HG02943 (cell line): Measurements from ENCODE around the gene NRM.
"Not testable (repeated sequence)": the region's sequence is repeated elsewhere in the genome, so short reads cannot be mapped to it uniquely, and the experiment has no call there.

Source experiments
- ATAC-seq: cut with Tn5 transposase; IDR thresholded peaks from one replicate; pipeline ENCODE4 v1.9.1; 2021; ENCODE audit warnings: mild to moderate bottlenecking, low read depth, moderate library complexity; ENCODE audit not compliant: unreplicated experiment

NRM gene

DNA sequence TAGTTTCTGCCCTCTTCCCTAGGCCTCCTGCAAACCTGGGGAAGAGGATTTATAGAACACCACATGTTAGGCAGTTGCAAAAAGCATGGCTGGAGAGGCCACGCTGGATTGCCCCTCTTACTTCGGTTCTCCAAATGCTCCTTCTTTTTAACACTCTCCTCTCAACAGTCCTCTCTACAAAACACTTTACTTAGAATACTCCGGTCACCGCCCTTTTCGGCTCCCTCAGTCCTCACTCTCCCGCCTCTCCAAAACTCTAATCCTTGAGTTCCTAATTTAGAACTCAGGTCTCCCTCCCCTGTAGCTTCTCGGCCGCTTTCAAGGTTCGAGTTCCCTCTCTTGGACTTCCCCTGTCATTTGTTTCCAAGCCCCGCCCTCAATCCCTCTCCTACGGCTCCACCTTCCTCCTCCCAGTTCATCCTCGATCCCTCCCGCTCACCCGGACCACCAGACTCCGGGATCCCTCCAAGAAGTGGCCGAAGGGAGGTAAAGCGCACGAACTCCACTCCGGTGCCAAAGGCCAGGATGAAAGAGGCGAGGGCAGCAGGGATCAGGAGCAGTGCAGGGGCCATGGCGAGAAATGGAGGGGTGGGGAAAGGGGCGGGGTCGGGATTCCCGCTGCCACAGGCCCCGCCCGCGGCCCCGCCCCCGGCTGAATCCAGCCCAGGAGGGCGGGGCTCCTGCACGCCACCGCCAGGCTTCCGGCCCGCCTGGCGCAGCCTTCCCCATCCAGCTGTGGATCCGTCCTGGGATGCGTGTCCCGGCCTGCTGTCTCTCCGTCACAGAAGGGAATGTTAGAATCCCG, at the start of gene NRM:
Gene NRM (minus strand): TSS at position 582 of the 805 bp plus-strand sequence. CDS start 10 bp downstream, at position 572.
- ATAC-seq = no peak

- ATAC-seq = no peak
These were observed 49.7 kb upstream of the NRM start for GRCh38 chr6:30740540-30740870.

- ATAC-seq = no peak
These were observed 47.7 kb upstream of the NRM start for GRCh38 chr6:30738532-30738931.

DNA sequence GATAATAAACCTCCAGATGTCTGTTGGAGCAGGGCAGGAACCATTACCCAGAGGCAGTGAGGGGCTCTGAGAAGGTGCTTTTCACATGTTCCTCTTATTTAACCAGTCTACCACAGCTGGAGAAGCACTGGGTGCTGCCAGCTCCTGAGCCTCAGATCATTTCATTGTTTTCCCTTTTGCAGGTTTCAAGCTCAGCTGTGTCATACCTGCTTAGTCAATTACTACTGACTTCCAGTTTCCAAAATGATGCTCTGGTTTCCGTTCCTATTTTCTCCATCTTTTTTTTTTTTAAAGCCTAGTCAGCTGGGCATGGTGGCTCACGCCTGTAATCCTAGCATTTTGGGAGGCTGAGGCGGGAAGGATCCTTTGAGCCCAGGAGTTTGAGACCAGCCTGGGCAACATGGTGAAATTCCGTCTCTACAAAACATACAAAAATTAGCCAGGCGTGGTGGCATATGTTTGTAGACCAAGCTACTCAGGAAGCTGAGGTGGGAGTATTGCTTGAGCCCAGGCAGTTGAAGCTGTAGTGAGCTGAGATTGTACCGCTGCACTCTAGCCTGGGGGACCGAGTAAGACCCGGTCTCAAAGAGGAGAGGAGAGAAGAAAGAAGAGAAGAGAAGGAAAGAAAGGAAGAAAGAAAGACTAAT, 45.0 kb upstream of the NRM start:
- no peak for ATAC-seq

- ATAC-seq = no peak
These were observed 41.6 kb upstream of the NRM start for GRCh38 chr6:30732237-30732943.

DNA sequence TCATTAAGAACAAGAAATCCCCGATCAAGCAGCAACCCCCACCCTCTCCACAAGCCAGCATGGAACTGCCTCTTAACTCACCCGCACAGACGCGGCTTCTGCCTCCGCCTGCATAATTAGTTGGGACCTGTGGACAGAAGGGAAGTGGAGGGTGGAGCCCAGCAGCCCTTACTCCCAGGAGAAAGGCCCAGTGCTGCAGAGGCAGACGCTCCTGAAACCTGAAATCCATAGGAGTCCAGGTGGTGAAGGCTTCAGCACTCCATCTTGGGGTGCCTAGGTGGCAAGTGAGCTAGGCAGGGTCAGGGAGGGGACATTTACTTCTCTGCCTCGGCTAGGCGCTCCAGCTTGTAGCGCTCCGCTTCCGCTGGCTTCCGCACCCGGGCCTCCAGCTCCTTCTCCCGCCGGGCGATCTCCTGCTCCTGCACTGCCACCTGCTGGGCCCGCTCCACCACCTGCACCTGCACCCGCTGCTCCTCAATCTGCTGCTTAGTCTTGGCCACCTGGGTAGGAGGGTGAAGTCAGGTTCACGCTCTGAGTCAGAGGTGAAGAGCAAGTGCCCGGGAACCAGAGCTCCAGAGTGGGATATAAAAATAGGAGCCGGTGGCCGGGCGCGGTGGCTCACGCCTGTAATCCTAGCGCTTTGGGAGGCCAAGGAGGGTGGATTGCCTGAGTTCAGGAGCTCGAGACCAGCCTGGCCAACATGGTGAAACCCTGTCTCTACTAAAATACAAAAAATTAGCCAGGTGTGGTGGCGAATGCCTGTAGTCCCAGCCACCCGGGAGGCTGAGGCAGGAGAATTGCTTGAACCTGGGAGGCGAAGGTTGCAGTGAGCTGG, 40.0 kb upstream of the NRM start:
- ATAC-seq = no peak

GRCh38 chr6:30727920-30728553, 37.3 kb upstream of the NRM start:
- ATAC-seq = no peak

DNA sequence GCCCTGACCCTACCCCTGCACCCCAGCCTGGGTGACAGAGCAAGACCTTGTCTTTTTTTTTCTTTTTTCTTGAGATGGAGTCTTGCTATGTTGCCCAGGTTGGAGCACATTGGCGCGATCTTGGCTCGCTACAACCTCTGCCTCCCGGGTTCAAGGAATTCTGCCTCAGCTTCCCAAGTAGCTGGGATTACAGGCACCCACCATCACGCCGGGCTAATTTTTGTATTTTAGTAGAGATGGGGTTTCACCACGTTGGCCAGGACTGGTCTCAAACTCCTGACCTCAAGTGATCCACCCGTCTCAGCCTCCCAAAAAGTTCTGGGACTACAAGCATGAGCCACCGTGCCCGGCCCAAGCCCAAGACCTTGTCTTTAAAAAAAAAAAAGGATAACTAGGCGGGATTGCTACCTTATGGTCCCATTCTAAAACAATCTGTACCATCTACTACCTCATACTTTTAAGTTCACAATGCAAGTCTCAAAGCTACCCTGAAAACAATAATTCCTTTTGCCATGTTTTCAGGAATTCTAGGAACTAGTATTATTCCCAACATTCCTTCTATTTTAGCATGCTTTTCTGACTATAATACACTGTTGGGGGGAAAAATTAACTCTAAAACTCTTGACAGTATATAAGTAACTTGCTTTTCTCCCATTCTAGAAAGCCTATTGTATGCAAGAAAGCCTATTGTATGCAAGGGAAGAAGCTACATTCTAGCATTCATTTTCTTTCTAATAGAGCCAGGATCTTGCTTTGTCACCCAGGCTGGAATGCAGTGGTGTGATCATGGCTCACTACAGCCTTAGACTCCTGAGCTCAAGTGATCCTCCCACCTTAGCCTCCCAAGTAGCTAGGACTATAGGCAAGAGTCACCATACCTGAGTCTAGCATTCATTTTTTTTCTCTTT, 36.0 kb upstream of the NRM start:
- no peak for ATAC-seq

DNA sequence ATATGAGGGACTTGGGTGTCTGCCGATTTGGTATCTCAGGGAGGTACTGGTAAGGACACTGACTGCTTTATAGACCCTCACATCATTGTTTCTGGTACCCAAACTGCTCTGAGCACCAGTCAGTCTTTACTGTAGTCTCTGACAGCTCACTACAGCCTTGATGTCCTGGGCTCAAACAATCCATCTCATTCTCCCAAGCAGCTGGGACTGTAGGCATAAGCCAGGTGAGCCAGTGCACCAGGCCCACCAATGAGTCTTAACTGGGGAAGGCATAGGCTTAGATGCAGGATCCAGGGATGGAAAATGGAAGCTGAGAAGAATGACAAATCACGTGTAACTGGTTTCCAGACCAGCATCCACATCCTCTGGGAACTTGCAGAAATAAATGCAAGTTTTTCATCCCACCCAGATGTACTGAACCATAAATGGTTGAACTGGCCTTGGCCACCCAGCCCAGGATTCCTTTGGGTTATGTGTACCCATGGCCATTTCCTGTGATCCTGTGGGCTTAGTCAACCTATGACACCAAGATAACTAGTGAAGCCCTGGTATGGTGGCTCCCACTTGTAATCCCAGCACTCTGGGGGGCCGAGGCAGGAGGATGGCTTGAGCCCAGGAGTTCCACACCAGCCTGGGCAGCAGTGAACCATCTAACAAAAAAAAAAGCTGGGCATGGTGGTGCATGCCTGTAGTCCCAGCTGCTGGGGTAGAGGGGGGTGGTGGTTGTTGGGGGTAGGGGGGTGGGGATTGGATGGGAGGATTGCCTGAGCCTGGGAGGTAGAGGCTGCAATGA, 35.1 kb upstream of the NRM start:
- no peak for ATAC-seq

DNA sequence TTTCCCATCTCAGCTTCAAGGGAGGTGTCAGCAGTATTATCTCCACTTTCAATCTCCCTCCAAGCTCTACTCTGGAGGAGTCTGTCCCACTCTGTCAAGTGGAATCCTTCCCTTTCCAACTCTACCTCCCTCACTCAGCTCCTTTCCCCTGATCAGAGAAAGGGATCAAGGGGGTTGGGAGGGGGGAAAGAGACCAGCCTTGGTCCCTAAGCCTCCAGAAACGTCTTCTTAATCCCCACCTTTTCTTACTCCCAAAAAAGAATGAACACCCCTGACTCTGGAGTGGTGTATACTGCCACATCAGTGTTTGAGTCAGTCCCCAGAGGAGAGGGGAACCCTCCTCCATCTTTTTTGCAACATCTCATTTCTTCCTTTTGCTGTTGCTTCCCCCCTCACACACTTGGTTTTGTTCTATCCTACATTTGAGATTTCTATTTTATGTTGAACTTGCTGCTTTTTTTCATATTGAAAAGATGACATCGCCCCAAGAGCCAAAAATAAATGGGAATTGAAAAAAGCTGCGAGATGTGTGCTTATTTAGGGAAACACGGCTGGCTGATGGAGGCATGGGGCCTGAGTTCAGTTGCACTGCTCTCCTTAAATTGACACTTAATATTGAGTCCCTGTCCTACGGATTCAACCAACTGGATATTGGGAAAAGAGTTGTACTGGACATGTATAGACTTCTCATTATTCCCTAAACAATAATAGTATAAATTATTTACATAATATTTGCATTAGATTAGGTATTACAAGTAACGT, 34.3 kb upstream of the NRM start:
- no peak for ATAC-seq

DNA sequence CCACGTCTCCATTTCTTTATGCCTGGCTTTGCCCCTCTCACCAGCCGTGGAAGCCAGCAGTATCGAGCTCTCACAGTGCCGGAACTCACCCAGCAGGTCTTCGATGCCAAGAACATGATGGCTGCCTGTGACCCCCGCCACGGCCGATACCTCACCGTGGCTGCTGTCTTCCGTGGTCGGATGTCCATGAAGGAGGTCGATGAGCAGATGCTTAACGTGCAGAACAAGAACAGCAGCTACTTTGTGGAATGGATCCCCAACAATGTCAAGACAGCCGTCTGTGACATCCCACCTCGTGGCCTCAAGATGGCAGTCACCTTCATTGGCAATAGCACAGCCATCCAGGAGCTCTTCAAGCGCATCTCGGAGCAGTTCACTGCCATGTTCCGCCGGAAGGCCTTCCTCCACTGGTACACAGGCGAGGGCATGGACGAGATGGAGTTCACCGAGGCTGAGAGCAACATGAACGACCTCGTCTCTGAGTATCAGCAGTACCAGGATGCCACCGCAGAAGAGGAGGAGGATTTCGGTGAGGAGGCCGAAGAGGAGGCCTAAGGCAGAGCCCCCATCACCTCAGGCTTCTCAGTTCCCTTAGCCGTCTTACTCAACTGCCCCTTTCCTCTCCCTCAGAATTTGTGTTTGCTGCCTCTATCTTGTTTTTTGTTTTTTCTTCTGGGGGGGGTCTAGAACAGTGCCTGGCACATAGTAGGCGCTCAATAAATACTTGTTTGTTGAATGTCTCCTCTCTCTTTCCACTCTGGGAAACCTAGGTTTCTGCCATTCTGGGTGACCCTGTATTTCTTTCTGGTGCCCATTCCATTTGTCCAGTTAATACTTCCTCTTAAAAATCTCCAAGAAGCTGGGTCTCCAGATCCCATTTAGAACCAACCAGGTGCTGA, 33.3 kb upstream of the NRM start:
- ATAC-seq = not testable (repeated sequence)

GRCh38 chr6:30723159-30723842, 32.5 kb upstream of the NRM start:
- not testable (repeated sequence) for ATAC-seq

DNA sequence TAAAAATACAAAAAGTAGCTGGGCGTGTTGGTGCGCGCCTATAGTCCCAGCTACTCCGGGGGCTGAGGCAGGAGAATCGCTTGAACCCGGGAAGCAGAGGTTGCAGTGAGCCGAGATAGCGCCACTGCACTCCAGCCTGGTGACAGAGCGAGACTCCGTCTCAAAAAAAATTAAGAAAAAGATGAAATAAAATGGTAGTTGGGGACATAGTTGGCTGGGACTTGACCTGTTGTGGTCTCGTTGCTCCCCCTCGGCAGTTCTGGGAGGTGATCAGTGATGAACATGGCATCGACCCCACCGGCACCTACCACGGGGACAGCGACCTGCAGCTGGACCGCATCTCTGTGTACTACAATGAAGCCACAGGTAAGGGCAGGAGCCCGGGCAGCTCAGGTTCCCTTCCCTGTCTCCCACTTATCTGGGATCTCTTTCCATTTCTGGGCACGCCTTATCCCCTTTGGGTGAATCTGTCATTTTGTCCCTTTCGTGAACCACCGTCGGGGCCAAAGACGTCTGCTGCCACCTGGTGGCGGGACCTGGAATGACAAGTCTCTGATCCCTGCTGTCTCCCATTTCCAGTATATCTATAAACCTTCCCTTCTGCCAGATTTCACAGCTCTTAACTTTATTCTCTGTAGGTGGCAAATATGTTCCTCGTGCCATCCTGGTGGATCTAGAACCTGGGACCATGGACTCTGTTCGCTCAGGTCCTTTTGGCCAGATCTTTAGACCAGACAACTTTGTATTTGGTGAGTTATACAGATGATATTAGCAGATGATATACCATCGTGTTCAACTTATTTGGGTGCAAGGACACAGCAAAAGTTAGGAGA, 31.7 kb upstream of the NRM start:
- no peak for ATAC-seq

GRCh38 chr6:30722025-30722279, 31.2 kb upstream of the NRM start:
- not testable (repeated sequence) for ATAC-seq

GRCh38 chr6:30721198-30722024, 30.6 kb upstream of the NRM start:
- no peak for ATAC-seq
